HG02870 (cell line): Measurements from ENCODE around the gene SIN3A.
A peak's percentile ranks its signal among the peaks of the same experiment; 100 is the strongest.
"Not testable (repeated sequence)": the region's sequence is repeated elsewhere in the genome, so short reads cannot be mapped to it uniquely, and the experiment has no call there.

Source experiments
- ATAC-seq: cut with Tn5 transposase; IDR thresholded peaks from one replicate; pipeline ENCODE4 v1.9.1; 2021; ENCODE audit warnings: mild to moderate bottlenecking, moderate library complexity; ENCODE audit not compliant: unreplicated experiment

The SIN3A gene

DNA sequence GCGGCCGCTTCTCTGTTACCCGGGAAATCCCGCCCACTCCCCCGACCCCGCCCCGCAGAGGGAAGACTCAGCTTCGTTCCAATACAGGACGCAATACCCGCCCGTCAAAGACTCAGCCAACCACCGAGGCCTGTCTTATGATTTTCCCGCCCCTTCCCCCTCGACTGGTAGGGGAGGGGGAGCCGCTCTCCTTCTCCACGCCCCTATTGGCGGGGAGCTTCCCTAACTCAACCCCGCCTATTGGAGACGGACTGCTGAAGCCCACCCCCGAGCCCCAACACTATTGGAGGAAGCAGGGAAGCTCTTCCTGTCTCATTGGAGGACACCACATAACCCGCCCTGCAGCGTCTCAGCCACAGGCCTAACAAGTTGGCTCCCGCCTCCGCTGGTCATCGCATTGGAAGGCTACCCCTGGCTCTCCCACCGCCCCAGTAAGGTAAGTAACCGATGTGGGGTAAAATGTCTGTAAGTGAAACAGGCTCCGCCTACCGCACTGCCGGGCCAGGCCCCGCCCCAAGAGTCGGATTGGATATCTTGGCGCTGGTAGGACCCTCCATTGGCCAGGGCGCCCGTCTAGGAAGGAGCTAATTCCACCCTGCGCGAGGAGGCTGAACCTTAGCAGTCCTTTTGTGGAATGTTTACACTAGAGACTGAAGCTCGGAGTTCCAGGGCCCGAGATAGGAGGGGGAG, at the start of gene SIN3A:
Gene SIN3A (minus strand): TSS at position 17 of the 690 bp plus-strand sequence. CDS start 21,315 bp downstream, outside the sequence.
- peak; percentile 36 for ATAC-seq

- ATAC-seq = no peak
These were observed 42.2 kb upstream of the SIN3A start for GRCh38 chr15:75493732-75494131.

DNA sequence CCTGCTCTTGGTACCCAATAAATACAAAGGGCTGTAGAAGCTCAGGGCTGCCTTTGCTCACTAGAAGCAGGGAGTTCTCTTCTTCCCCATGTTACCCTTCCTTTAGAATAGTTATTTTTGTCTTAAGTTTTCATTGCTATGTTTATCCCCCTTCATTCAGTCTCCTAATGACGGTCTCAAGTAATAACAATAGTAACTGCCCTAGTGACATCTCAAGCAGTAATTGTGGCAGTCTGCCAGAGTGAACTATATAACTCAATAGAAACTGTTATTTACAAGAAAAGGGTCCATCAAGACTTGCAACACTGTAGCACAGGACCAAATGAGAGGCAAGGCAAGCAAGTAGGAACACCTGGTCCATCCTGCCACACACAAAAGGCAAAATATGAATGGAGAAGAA, 32.5 kb upstream of the SIN3A start:
- ATAC-seq = no peak

DNA sequence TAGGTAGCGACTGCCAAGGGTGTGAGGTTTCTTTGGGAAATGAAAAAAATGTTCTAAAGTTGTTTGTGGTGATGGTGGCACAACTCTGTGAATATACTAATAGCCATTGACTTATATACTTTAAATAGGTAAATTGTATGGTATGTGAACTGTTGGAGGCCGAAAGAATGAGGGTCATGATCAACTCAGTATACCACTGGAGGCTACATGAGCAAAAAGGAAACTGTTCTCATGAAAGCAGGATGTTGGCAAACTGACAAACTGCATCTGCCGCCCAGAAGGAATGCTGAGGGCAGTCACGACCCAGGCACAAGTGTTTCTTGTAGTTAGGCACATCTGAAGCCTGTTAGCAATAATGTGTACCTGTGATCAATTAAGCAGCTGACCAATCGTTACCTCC, 32.1 kb upstream of the SIN3A start:
- ATAC-seq = not testable (repeated sequence)

GRCh38 chr15:75483106-75483505, 31.6 kb upstream of the SIN3A start:
- ATAC-seq = no peak

GRCh38 chr15:75480463-75480862, 29.0 kb upstream of the SIN3A start:
- ATAC-seq = not testable (repeated sequence)

DNA sequence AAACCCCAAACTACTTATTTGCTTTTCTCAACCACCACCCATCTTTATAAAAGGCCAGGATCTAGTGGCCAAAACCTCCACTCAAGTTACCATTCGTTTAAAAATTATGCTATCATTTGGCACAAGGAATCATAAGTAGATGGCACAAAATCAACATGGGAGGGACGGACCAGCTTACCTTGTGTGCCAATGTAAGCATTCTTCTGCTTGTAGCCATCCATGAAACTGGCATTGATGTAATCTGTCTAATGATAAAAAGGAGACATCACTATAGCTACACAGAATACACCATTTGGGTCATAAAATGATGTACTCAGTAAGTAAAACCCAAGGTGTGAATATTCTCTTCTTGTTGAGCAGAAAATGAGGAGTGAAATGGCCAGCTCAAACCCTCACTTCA, 28.2 kb upstream of the SIN3A start:
- ATAC-seq = no peak

- ATAC-seq = not testable (repeated sequence)
These were observed 25.6 kb upstream of the SIN3A start for GRCh38 chr15:75477094-75477493.

GRCh38 chr15:75468913-75469598, 17.6 kb upstream of the SIN3A start:
- ATAC-seq = no peak

GRCh38 chr15:75460646-75461045, 9.2 kb upstream of the SIN3A start:
- no peak for ATAC-seq

- ATAC-seq = no peak
These were observed 8.1 kb upstream of the SIN3A start for GRCh38 chr15:75459581-75459980.

DNA sequence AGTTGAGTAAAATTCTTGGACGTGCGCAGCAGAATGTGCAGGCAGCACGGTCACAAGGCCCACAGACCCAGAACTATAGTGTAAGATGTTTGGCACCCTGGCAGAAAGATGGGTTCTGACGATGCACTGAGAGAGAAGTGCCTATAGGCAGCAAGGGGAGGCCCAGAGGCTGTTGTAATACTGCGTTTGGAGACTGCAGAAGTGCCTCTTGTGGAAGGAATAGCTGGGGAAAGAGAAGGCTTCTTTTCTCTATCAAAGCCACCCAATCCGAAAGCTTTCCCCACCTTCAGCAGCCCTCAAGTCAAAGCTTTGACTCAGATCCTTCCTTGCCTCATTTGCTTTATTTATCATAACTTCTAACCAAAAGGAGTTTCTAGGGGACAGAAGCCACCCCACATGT, 5.2 kb upstream of the SIN3A start:
- no peak for ATAC-seq

DNA sequence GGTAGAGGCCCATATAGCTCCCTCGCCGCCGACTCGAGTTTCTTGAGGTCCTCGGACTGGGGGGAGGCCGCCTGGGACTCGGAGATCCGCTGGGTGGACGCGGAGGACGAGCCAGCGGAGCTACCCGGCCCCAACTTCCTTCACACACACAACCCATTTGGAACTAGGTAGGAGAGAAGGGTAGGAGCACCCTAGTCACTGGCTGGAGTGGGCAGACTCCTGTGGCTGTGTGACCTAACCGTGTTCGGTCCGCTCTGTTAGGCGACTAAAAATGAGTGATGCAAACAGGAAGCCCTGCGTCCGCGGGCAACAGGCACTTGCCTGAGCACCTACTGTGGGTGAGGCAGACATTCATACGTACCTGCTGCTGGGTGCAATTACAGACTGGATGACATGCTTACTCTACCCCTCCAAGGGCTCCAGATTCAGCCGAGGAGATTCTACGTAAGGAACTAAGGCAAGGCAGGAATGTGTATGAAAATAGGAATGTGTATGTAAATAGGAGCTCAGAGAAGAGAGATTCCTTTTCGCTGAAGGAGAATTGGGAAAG, 4.6 kb upstream of the SIN3A start:
- ATAC-seq = no peak

- no peak for ATAC-seq
These were observed 4.0 kb upstream of the SIN3A start for GRCh38 chr15:75455424-75455981.

DNA sequence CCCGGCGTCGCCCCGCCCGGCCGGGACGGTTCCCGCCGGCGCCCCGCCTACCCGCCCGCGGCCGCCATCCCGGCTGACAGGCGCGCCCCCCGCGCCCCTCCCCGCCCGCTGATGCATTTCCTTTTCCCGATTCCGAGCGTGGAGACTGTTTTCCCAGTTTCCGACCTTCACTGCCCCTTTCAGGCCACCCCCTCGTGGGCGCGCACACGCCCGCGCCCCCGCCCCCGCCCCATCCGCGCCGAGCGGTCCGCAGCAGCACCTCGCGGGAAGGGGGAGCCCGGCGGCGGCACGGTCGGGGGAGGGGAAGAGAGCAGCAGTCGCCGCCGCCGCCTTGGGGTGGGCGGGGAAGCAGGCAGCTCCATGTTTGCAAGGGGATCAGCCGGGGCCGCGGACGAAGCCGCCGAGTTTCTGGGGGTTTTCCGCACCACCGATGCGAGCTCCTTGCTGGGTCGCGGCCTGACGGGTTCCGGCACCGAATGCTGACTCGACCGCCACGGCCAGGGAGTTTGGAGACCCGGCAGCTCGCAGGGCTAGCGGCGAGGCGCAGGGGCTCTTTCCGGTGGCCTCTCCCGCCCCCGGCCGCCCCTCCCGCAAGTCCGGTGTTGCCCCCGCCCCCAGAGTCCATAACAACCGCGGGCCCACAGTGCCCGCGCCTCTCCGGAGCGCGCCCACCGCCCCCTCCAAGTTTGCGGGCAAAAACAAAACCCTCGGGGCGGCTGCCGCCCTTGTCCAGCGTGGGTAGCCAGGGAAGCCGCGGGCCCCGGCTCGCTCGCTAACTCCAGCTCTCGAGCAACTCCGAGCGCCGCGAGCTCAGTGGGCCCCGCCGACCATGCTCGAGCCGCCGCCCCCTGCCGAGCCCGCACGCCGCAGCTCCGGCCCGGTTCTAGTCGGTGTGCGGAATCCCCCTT, 3.2 kb upstream of the SIN3A start:
- ATAC-seq = no peak

- peak; percentile 33 for ATAC-seq
These were observed 2.4 kb upstream of the SIN3A start for GRCh38 chr15:75453703-75454470.

DNA sequence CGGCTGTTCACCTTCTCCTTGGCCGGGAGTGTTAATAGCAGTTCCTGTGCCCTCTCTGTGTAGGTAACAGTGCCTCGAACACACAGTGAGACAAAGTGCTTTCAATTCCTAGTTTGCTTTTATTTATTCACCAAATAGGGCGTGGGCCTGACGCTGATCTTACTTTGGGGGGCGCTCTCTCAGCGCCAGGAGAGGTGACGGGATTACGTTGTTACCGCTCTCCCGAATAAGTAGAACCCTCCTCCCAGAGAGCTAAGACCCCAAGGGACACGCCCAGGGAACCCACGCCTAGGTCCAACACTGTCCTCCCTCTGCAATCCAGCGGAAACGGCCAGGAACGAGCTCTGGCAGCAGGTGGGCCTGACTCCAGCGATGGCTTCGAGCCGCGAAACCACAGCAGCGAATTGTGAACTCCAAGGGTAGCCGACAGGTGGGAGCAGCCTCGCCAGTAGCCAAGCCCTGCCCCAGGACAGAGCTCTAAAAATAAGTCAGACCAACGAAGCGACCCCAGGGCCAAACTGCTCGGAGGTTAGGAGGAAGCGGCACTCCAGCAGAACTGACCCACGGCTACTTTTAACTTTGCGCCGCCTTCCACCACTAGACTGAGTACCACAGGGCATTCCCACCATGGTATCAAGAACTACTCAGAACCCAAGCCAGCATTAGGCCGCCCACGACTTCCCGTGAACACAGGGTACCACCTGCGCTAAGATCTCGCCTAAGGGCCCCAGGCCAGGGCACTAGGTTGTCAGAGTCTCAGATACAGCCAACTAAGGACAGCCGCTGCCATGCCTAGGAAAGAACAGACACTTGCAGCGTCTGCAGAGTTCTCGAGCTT, 1.6 kb upstream of the SIN3A start:
- no peak for ATAC-seq

GRCh38 chr15:75452364-75452864, 924 bp upstream of the SIN3A start:
- no peak for ATAC-seq

GRCh38 chr15:75451202-75451673, 252 bp downstream of the SIN3A start:
- ATAC-seq = no peak
